Muscle layer of colon (tissue), 2 donors: Measurements from ENCODE around the gene TMEM203.

Experiments
- H3K27ac ChIP-seq: one replicate; pipeline ENCODE4 v1.7.0; 2013; ENCODE audit warnings: low read depth, mild to moderate bottlenecking, low read length, moderate library complexity
- H3K27me3 ChIP-seq, 2 donors: one replicate each; pipeline ENCODE4 v1.7.0; 2013; ENCODE audit warnings: low read length in 2 of 2, mild to moderate bottlenecking in 2 of 2; ENCODE audit not compliant: insufficient read depth in 2 of 2, control insufficient read depth in 1 of 2
- H3K36me3 ChIP-seq: one replicate; pipeline ENCODE4 v1.7.0; 2013; ENCODE audit warnings: mild to moderate bottlenecking, low read length; ENCODE audit not compliant: insufficient read depth
- H3K4me1 ChIP-seq: one replicate; pipeline ENCODE4 v1.7.0; 2013; ENCODE audit warnings: mild to moderate bottlenecking, low read length; ENCODE audit not compliant: insufficient read depth
- H3K4me3 ChIP-seq, 2 donors: one replicate each; pipeline ENCODE4 v1.7.0; 2013; ENCODE audit warnings: low read length in 2 of 2, low read depth in 1 of 2, mild to moderate bottlenecking in 1 of 2, moderate library complexity in 1 of 2
- H3K9ac ChIP-seq: one replicate; pipeline ENCODE4 v1.7.0; 2013; ENCODE audit warnings: low read length
- H3K9me3 ChIP-seq: one replicate; pipeline ENCODE4 v1.7.0; 2013; ENCODE audit warnings: mild to moderate bottlenecking, low read length
- donor health status: abdominal sarcoma.
- donor health status: Adenocarcinoma of cecum.

The TMEM203 gene

DNA sequence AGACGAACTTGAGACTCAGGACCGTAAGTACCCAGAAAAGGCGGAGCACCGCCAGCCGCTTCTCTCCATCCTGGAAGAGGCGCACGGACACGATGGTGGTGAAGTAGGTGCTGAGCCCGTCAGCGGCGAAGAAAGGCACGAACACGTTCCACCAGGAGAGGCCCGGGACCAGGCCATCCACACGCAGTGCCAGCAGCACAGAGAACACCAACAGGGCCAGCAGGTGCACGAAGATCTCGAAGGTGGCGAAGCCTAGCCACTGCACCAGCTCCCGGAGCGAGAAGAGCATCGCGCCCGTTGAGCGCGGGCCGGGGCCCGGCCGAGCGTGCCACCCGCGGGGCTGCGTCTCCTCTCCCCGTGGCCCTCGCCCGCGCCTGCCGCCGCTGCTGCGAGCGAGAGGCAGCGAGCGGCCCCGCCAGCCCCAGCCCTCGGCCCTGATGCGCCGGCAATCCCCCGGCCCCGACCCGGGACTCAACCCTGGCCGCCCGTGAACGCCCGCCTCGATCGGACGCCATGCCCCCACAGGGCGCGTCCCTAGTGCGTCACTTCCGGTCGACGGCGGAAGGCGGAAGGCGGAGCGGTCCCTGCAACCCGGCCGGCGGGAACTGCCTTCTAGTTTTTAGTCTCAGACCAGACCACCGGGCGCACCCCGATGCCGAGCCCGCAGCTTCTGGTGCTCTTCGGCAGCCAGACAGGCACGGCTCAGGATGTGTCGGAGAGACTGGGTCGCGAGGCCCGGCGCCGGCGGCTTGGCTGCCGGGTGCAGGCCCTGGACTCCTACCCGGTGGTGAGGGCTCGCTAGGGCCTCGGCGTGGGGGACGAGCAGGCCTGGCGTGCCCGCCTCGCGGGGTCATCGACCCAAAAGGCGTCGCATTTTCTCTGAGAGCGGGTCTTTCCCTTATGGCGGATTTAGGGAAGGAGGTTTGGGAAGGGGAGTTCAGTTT is at the start of gene TMEM203, which contains the start of gene NDOR1:
TMEM203 (minus strand) TSS at position 523 of the 944 bp plus-strand sequence; CDS start at position 289, 234 bp downstream.
NDOR1 (plus strand) TSS at position 575 of the 944 bp plus-strand sequence; CDS start at position 653, 78 bp downstream.
- H3K27me3 ChIP-seq = no peaks in the 10 kb centered on the region
- H3K4me3 ChIP-seq = peak within 1 kb of the TSS; percentile 56 to 97
- peak within 1 kb of the TSS; percentile 59 for H3K27ac ChIP-seq
- no peaks in the 10 kb centered on the region for H3K36me3 ChIP-seq
- H3K9me3 ChIP-seq = no peaks in the 10 kb centered on the region
- H3K4me1 ChIP-seq = peaks cover 46% of the 10 kb centered on the region
- H3K9ac ChIP-seq = peak within 1 kb of the TSS; percentile 90

DNA sequence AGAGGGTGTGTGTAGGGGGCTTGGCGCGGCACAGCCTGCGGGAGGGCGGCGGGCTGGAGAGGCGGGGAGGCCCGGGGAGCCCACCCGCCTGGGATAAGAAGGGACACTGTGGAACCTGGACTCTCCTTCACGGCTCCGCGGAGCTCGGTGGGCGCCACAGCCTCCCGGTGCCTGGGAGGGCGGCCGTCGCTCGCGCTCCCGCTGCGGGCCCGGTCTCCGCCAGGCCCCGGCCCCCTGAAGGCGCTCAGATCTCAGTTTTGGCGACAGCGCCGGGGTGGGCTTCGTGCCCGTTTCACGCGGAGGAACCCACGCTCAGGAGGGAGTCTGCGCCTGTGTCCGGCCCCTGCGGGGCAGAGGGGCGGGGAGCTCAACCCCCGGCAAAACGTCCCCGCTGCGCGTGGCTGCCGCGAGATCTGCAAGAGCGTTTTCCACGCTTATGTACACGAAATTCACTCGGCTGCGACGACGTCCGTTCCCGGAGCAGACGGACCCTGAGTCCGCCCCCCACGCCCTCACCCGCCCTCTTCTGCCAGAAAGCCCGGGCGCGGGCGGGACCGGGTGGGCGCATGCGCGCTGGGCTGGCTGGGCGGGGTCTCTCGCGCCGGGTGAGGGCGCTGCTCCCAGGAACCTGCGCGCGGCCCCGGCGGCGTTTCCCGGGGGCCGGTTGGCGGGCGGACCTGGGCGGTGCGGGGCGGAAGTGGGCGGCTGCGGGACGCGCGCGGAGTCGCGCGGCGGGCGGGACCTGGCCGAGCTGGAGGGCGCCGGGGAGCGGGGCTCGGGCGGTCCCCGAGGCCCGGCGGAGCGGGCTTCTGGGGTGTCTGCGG is 49.4 kb upstream of the TMEM203 start, which contains the start of gene NELFB:
NELFB (plus strand) TSS at position 704 of the 824 bp plus-strand sequence.
- peaks cover 9% of the 10 kb centered on the region for H3K36me3 ChIP-seq
- peaks cover 0 to 6% of the 10 kb centered on the region in 2 donors for H3K27me3 ChIP-seq
- H3K9ac ChIP-seq = peak within 1 kb of the TSS; percentile 44
- peak within 1 kb of the TSS; percentile 88 to 99 for H3K4me3 ChIP-seq
- peak within 1 kb of the TSS; percentile 74 for H3K27ac ChIP-seq
- peaks cover 21% of the 10 kb centered on the region for H3K4me1 ChIP-seq
- no peaks in the 10 kb centered on the region for H3K9me3 ChIP-seq

GRCh38 chr9:137253717-137254623 is 48.5 kb upstream of the TMEM203 start:
- peaks cover 6% of the 10 kb centered on the region for H3K36me3 ChIP-seq
- H3K9ac ChIP-seq = no peak overlapping the region
- H3K4me1 ChIP-seq = peaks cover 21% of the 10 kb centered on the region
- H3K9me3 ChIP-seq = no peaks in the 10 kb centered on the region
- peak overlapping the region; percentile 67 for H3K27ac ChIP-seq
- H3K4me3 ChIP-seq = peak overlapping the region; percentile 58 to 65
- H3K27me3 ChIP-seq = peaks cover 0 to 6% of the 10 kb centered on the region in 2 donors

DNA sequence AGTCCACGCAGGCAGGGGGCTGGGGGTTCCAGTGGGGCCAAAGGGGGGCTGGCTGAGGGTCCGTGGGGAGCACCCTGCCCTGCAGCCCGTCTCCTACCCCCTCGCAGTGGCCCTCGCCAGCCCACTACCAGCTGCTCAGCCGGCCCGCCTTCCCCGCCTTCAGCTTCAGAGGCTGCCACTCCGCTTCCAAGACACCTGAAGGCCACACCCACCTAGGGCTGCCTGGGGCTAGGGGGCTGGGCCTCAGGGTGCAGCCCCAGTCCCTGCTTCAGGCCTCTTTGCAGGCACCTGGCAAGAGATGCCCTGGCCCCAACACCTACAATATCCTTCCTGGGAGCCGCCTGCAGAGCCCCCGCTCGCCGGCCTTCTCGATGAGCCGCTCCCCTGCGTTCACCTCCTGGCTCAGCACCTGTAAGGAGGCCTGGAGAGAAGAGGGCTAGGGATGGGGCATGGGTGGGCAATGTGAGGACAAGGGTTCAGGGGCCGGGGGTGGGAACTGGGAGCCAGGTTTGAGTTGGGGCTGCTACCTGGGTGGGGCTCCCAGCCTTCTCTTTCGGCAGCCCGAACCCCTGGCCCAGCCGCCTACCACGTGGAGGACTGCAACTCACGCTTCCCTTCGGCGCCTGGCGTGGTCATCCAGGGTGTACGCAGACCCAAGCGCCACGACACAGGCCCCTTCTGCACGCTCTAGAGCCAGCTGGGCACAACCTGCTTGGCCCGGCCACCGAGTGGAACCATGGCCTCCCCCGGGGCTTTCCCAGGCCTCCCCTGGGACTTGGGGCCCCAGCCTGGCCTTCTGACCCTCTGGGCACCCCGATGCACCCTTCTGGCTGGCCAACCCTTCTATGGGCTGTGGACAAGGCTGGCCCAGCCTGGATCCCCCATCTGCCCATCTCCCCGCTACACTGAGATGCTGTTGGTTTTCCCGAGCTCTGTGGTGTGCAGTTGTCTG is 47.4 kb upstream of the TMEM203 start:
- H3K27ac ChIP-seq = no peak overlapping the region
- no peak overlapping the region for H3K9ac ChIP-seq
- H3K27me3 ChIP-seq = peaks cover 0 to 6% of the 10 kb centered on the region in 2 donors
- H3K4me1 ChIP-seq = peaks cover 21% of the 10 kb centered on the region
- H3K9me3 ChIP-seq = no peaks in the 10 kb centered on the region
- H3K4me3 ChIP-seq = no peak overlapping the region
- no peaks in the 10 kb centered on the region for H3K36me3 ChIP-seq

- no peak overlapping the region for H3K27ac ChIP-seq
- H3K27me3 ChIP-seq = peaks cover 0 to 6% of the 10 kb centered on the region in 2 donors
- no peaks in the 10 kb centered on the region for H3K36me3 ChIP-seq
- H3K4me3 ChIP-seq = no peak overlapping the region
- H3K4me1 ChIP-seq = peaks cover 17% of the 10 kb centered on the region
- H3K9me3 ChIP-seq = no peaks in the 10 kb centered on the region
- no peak overlapping the region for H3K9ac ChIP-seq
These were observed 46.2 kb upstream of the TMEM203 start for GRCh38 chr9:137251490-137252268.

DNA sequence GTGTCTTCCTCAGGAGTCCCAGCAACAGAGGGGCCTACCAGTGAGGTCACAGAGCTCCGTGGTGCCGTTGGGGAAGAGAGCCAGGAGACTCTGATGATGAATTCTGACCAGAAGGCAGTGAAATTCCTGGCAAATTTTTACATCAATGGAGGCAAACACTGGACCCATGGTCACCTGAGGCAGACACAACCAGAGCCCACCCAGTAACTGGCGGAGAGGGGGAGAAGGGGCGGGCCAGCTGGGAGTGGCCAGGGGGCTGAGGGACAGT is 45.7 kb upstream of the TMEM203 start, which contains the start of gene STPG3:
STPG3 (plus strand) TSS at position 93 of the 268 bp plus-strand sequence; CDS start at position 94, 1 bp downstream.
- Histone ChIP-seq H3K27me3 (peaks cover 0 to 6% of the 10 kb centered on the region in 2 donors), H3K9me3 (no peaks in the 10 kb centered on the region), H3K36me3 (no peaks in the 10 kb centered on the region), H3K27ac (no peak within 1 kb of the TSS), H3K4me1 (peaks cover 12% of the 10 kb centered on the region), H3K9ac (no peak within 1 kb of the TSS), H3K4me3 (no peak within 1 kb of the TSS)

GRCh38 chr9:137250329-137251193 is 45.1 kb upstream of the TMEM203 start:
- no peak overlapping the region for H3K9ac ChIP-seq
- H3K4me3 ChIP-seq = no peak overlapping the region
- H3K9me3 ChIP-seq = no peaks in the 10 kb centered on the region

GRCh38 chr9:137247916-137248175 is 42.4 kb upstream of the TMEM203 start:
- no peak overlapping the region for H3K9ac ChIP-seq
- H3K4me1 ChIP-seq = peaks cover 10% of the 10 kb centered on the region
- H3K27me3 ChIP-seq = peaks cover 0 to 6% of the 10 kb centered on the region in 2 donors
- H3K9me3 ChIP-seq = no peaks in the 10 kb centered on the region
- peaks cover 12% of the 10 kb centered on the region for H3K36me3 ChIP-seq
- no peak overlapping the region for H3K27ac ChIP-seq
- H3K4me3 ChIP-seq = no peak overlapping the region

More at GRCh38 chr9:137250329-137251193, 45.1 kb upstream of the TMEM203 start:
- H3K36me3 ChIP-seq = no peaks in the 10 kb centered on the region
- H3K4me1 ChIP-seq = peaks cover 8% of the 10 kb centered on the region
- peaks cover 0 to 6% of the 10 kb centered on the region in 2 donors for H3K27me3 ChIP-seq
- no peak overlapping the region for H3K27ac ChIP-seq
